22Rv1 (cell line): Measurements from ENCODE around the gene PKIB.

Source experiments
- H3K27ac ChIP-seq: fragments of 450-650 bp; 2 replicates; pipeline ENCODE4 v1.5.1; 2017
- ZFX ChIP-seq: fragments of 450-650 bp; IDR thresholded peaks from 2 replicates; pipeline ENCODE4 v1.6.1; 2017; ENCODE audit warnings: antibody characterized with exemption, borderline replicate concordance
- TF ChIP-seq, protein P1 (sequence below): fragments of 450-650 bp; IDR thresholded peaks from 2 replicates; pipeline ENCODE4 v1.5.1; 2017; ENCODE audit warnings: mild to moderate bottlenecking

The PKIB gene

GRCh38 chr6:122620902-122621301 lies 10.7 kb downstream of the PKIB start:
- peak overlapping the region; percentile 43 for H3K27ac ChIP-seq
- TF ChIP-seq, protein P1, sequence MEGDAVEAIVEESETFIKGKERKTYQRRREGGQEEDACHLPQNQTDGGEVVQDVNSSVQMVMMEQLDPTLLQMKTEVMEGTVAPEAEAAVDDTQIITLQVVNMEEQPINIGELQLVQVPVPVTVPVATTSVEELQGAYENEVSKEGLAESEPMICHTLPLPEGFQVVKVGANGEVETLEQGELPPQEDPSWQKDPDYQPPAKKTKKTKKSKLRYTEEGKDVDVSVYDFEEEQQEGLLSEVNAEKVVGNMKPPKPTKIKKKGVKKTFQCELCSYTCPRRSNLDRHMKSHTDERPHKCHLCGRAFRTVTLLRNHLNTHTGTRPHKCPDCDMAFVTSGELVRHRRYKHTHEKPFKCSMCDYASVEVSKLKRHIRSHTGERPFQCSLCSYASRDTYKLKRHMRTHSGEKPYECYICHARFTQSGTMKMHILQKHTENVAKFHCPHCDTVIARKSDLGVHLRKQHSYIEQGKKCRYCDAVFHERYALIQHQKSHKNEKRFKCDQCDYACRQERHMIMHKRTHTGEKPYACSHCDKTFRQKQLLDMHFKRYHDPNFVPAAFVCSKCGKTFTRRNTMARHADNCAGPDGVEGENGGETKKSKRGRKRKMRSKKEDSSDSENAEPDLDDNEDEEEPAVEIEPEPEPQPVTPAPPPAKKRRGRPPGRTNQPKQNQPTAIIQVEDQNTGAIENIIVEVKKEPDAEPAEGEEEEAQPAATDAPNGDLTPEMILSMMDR = no peak
- TF ChIP-seq ZFX = no peak

DNA sequence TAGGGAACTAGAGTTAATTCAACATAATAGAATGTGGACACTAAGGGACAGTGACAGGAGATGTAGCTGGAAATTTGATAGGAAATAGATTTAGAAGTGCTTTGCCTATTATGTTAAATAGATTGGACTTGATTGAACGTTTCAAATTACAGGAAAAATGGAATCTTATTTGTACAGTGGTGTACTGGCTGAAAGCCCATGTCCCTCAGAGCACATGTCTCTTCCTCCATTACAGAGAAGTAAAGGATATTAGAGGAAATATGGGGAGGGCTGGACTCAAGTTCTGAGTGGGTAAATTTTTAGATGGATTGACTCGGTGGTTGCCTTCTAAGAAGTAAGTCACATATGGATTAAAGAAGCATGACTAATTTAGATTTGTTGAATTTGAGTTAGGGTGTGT lies 11.4 kb downstream of the PKIB start:
- TF ChIP-seq ZFX = no peak
- TF ChIP-seq, protein P1 = no peak
- peak overlapping the region; percentile 43 for H3K27ac ChIP-seq

- TF ChIP-seq, protein P1 = no peak
- no peak for TF ChIP-seq ZFX
- H3K27ac ChIP-seq = no peak overlapping the region
These were observed 12.3 kb downstream of the PKIB start for GRCh38 chr6:122622479-122622878.

DNA sequence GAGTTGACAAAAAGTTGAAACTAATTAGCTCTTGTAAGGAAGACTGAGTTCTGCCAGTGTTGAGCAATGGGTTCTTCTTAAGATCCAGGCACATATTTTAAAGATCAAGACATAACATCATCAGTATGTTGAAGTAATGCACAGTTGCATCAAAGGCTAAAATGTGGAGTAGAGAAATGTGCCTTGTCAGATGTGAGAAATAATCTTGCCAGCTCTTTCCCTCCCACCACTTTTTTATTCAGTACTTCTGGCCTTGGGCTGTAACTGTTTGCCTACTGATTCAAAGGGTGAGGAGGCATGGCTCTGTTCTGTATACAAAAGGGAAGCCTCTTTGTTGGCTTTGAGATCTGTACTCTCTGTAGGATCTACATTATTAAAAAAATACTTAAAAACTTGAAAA lies 13.1 kb downstream of the PKIB start:
- H3K27ac ChIP-seq = no peak overlapping the region
- TF ChIP-seq, protein P1 = no peak
- TF ChIP-seq ZFX = no peak

DNA sequence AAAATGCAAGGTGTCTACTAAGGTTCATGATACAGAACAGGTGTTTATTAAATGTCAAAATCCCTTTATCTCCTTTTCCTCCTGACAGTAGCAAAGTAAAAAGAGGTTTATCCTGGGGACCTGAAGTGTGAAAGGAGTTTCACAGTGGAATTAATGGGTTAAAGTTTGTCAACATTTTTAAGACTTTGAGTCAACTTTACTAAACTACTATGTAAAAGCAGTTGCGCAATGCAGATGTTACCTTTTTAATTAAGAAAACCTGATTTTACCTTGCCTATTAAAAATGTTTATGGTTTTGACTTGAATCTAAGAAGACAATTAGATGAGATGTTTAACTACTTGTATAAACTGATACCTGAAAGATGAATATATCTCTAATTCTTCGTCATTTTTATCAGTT lies 14.6 kb downstream of the PKIB start:
- H3K27ac ChIP-seq = no peak overlapping the region
- no peak for TF ChIP-seq ZFX
- TF ChIP-seq, protein P1 = no peak

DNA sequence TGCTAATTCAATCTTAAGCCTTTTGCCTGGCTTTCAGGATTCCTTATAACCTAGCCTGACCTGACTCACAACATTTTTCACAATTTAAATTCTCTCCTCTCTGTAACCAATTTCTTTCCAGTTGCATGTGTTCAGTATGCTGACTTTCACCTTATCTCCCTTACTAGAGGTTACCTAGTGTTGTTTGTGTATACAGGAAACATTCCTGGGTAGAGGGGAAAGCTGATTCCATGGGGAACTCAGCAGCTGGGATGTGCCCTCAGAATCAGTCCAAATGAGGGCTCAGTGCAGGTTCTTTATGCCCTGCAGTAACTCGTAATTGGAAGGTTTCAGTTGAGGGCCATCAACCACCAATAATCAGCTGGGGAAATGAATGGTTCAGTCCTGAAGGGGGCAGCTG lies 18.5 kb downstream of the PKIB start:
- TF ChIP-seq, protein P1 = no peak
- TF ChIP-seq ZFX = no peak
- H3K27ac ChIP-seq = no peak overlapping the region

- TF ChIP-seq, protein P1 = no peak
- no peak for TF ChIP-seq ZFX
- no peak overlapping the region for H3K27ac ChIP-seq
These were observed 21.5 kb downstream of the PKIB start for GRCh38 chr6:122631571-122632249.
